ENCODE data around the gene DIRAS2.
"Not testable (repeated sequence)": the region's sequence is repeated elsewhere in the genome, so short reads cannot be mapped to it uniquely, and the experiment has no call there.

Gene DIRAS2, protein sequence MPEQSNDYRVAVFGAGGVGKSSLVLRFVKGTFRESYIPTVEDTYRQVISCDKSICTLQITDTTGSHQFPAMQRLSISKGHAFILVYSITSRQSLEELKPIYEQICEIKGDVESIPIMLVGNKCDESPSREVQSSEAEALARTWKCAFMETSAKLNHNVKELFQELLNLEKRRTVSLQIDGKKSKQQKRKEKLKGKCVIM

DNA sequence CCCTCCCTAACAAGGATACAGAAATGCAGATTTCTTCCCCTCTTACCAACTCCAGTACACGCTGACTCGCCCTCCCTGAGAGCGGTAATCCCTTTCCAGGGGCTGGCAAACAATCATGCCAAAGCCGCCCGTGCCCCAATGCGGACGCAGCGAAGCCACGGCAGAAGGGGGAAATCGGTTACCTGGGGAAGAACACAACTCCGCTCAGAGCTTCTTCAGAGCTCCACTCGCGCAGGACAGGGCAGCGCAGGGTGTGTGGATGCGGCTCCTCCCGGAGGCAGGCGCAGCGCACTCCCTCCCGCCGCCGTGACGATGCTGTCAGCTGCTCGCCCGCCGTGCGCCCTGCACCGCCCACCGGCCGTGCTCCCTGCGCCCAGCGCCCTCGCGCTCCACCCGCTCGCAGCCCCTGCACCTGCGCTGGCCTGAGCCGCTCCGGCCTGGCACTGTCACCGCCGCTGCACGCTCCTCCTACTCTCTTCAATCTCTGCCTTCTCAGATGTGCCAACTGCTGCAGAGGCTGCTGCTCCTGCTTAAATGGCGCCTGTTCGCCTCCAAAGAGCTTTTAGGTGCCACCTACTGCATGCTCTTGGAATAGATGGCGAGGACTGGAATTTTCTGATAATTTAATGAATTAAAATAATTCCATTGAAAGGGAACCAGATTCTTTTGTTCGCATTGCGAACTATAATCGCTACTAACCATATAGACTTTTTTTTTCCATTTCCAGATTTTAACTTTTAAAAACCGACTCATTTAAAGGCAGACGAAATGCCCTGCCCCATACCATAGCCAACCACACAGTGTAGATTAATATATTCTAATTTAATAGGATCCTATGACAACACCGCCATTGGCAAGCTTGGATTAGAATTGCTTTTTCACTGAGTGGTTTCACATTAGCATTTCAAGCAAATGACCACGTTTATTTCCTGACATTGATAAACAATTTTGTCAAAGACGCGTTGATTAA lies at the start of gene DIRAS2:
TSS of gene DIRAS2 (minus strand) at position 255 of the 970 bp plus-strand sequence. CDS start 28,997 bp downstream, outside the sequence.
- DNase-seq (ENCODE audit: low read depth in 3 of 3) = peak in 1 of 3 donors; percentile 6

DNA sequence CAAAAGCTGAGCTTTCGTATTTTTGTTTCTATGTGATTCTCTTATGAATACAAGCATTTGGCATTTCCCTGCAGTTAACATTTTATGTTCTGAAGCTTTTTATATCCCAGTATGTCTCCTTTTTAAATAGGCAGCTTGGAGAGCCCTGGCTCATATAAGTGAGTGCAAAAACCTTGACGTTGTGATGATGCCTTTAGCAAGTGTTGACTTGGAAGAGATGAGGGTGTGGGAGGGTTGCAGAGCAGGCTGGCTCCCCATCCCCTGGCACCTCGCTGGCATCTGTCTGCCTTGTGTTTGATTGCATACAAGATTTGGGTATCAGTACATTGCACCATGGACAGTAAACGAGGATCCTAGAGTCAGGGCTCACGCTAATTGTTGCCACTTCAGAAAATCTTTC lies 42.1 kb upstream of the DIRAS2 start:
- DNase-seq (ENCODE audit: low read depth in 3 of 3) = no peak

DNA sequence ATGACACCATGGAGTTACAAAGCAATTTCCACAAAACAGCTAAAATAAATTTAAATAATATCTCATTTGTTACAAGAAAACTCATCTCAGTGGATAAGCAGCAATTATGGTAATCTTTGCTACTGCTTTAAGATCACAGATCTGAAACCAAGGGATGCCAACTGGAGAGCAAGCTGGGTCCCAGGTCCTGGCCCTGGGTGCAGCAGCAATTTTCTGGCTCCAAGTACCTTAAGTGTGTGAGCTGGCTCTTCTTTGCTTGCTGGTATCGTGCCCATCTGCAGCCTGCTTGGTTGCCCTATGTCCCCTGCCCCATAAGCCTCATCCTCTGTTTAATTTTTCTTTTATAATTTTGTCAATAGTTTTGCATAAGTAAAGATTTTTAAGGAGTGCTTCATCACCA lies 41.5 kb upstream of the DIRAS2 start:
- no peak for DNase-seq (ENCODE audit: low read depth in 3 of 3)

DNA sequence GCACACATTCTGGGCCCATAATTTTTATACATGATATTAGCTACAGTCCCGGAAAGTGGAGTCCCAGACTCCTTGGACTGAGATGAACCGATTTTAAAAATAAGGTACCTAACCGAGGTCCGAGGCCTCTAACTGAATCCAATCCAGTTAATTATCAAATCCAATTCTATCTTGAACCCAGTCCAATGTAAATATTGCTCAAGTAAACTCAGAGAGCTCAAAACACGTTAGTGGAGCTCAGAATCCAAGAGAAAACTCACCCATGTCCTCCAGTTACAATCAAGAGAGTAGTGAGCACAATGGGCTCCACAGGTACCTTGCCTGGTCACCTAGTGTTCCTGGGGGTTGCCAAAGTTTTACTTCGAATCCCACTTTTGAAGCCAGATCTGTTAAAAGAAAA lies 37.9 kb upstream of the DIRAS2 start:
- no peak for DNase-seq (ENCODE audit: low read depth in 3 of 3)

- no peak for DNase-seq (ENCODE audit: low read depth in 3 of 3)
Observed at GRCh38 chr9:90665072-90665471, 22.4 kb upstream of the DIRAS2 start.

DNA sequence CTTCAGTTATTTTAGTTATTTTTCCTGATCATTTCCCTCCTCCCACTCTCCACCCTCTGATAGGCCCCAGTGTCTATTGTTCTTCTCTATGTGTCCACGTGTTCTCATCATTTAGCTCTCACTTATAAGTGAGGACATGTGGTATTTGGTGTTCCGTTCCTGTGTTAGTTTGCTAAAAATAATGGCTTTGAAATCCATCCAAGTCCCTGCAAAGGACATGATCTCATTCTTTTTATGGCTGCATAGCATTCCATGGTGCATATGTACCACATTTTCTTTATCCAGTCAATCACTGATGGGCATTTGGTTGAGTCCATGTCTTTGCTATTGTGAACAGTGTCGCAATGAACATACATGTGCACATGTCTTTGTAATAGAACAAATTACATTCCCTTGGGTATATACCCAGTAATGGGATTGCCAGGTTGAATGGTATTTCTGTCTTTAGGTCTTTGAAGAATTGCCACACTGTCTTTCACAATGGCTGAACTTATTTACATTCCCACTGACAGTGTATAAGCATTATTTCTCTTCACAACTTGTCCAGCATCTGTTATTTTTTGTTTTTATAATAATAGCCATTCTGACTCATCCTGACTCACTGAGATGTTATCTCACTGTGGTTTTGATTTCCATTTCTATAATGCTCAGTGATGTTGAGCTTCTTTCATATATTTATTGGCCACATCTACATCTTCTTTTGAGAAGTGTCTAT lies 17.2 kb upstream of the DIRAS2 start:
- no peak for DNase-seq (ENCODE audit: low read depth in 3 of 3)

GRCh38 chr9:90658783-90659182 lies 16.2 kb upstream of the DIRAS2 start:
- DNase-seq (ENCODE audit: low read depth in 3 of 3) = no peak

- DNase-seq (ENCODE audit: low read depth in 3 of 3) = no peak
Observed at GRCh38 chr9:90658181-90658580, 15.6 kb upstream of the DIRAS2 start.

- not testable (repeated sequence) for DNase-seq (ENCODE audit: low read depth in 3 of 3)
Observed at GRCh38 chr9:90656876-90657275, 14.3 kb upstream of the DIRAS2 start.

DNA sequence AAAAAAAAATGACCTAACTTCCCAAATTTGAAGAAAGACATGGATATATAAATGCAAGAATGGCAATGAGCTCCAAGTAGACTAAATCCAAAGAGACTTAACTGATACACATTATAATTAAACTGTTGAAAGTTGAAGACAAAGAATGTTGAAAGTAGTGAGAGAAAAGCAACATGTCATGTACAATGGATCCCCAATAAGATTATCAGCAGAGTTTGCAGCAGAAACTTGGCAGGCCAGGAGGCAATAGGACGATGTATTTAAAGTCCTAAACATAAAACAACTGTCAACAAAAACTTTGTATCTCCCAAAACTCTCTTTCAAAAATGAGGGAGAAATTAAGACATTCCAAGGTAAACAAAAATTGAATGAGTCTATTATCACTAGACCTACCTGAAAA lies 8.6 kb upstream of the DIRAS2 start:
- no peak for DNase-seq (ENCODE audit: low read depth in 3 of 3)

- no peak for DNase-seq (ENCODE audit: low read depth in 3 of 3)
Observed at GRCh38 chr9:90647843-90648242, 5.2 kb upstream of the DIRAS2 start.

GRCh38 chr9:90645721-90646120 lies 3.1 kb upstream of the DIRAS2 start:
- DNase-seq (ENCODE audit: low read depth in 3 of 3) = no peak

- no peak for DNase-seq (ENCODE audit: low read depth in 3 of 3)
Observed at GRCh38 chr9:90641884-90642487, 638 bp downstream of the DIRAS2 start.

DNA sequence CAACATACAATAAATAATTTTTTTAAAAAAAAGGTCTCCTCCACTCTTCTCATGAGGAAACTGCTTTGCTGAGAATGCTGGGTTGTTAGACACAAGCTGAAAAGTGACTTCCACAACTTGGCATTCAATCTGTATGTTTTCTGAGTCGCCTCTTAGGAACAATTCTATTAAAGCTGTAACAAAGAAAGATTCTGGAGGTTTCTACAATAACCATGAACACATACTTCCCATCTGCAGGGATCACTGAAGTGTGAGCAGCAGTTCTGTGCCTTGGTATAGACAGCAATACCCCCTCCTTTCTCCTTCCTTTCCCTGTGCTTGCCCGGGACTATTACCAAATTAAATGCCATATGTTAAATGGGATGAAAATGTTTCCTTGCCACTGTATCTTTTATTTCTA lies 1.5 kb downstream of the DIRAS2 start:
- DNase-seq (ENCODE audit: low read depth in 3 of 3) = no peak

GRCh38 chr9:90640361-90640760 lies 2.3 kb downstream of the DIRAS2 start:
- no peak for DNase-seq (ENCODE audit: low read depth in 3 of 3)

DNA sequence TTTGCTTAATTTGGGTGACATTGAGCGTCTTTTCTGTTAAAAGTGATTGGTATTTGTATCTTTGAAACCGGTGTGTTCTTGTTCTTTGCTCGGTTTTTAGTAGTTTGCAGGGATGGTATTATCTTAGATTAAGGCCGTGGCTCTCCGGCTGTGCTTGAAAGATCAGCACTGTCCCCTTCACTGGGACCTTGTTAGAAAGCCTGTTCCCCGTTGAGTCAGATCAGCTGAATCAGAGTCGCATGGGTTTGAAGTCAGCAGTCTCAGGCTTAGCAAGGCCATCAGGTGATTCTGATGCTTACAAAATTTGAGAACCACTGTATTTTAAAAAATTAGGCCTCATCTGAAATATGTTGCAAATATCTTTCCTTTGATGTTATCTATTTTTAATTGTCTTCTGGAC lies 5.0 kb downstream of the DIRAS2 start:
- DNase-seq (ENCODE audit: low read depth in 3 of 3) = no peak

DNA sequence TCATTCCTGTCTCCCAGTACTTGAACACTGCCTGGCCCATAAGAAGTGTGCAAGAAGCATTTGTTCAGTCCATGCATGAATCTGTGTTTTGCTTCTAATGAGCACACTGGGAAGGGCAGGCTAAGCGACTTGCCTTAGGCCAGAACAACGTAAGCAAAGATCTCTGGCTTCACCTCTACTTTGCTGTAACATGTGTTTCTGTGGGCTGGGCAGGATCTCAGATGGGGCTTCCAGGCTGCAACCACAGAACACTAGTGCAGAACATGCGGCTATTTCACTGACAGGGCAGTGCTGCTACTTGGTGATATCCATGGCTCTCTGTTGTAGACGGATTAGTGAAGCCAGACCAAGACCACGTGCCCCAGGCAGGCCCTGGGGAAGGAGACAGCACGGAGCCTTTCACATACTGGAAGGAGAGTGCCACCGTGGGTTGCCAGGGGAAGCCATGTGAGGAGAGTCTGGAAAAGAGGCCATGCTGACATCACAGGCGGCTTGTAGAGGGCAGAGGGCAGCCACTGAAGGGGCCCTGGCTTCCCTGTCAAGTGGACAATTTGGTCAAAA lies 9.9 kb downstream of the DIRAS2 start:
- no peak for DNase-seq (ENCODE audit: low read depth in 3 of 3)

- DNase-seq (ENCODE audit: low read depth in 3 of 3) = no peak
Observed at GRCh38 chr9:90631964-90632363, 10.7 kb downstream of the DIRAS2 start.

DNA sequence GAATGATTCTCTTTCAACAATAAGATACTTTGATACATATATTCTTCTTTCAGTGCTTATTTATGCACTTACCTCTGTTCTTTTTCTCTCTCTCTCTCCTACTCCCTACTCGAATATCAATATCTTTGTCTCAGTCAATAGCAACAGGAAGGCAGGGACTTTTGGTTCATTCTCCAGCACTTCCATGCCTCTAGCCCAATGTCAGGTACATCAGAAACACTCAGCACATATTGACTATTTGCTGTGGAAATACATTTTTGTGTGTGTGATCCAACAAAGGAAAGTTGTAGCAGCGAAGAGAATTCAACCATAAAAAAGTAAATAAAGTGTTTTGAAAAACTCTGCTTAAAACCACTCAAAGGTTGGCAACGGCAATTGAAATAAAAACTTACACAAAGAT lies 12.6 kb downstream of the DIRAS2 start:
- DNase-seq (ENCODE audit: low read depth in 3 of 3) = no peak

DNA sequence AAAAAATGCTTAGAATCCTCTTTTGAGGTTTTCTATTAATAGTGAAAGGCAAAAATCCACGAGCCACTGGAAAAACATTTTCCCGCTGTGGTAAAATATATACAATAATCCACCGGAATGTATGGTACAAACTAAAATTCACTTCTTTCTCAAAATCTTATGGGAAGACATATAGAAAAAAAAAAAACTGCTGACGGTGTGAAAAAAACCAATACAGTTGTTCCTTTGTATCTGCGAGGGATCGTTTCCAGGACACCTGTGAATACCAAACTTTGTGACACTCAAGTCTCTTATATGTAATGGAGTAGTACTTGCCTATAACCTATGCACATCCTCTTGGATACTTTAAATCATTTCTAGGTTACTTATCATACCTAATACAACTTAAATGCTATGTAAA lies 13.3 kb downstream of the DIRAS2 start:
- DNase-seq (ENCODE audit: low read depth in 3 of 3) = no peak

- no peak for DNase-seq (ENCODE audit: low read depth in 3 of 3)
Observed at GRCh38 chr9:90616806-90617205, 25.8 kb downstream of the DIRAS2 start.

DNA sequence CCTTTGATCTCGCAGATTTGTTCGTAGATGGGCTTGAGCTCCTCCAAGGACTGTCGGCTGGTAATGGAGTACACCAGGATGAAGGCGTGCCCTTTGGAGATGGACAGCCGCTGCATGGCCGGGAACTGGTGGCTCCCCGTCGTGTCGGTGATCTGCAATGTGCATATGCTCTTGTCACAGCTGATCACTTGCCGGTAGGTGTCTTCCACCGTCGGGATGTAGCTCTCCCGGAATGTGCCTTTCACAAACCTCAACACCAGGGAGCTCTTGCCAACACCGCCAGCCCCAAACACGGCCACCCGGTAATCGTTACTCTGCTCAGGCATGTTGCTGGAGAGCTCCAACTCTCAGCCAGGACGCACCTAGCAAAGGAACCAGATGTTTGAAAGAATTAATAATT lies 29.1 kb downstream of the DIRAS2 start:
- DNase-seq (ENCODE audit: low read depth in 3 of 3) = no peak
